Activated T-cell treated with anti-CD3 and anti-CD28 coated beads for 4 hours (primary cell): ENCODE results near the gene ZMIZ2.
"Not testable (repeated sequence)": the region's sequence is repeated elsewhere in the genome, so short reads cannot be mapped to it uniquely, and the experiment has no call there.

Experiments used
- DNase-seq: peaks from one replicate; pipeline ENCODE4 v3.0.0-alpha.2; 2020

Gene ZMIZ2

DNA sequence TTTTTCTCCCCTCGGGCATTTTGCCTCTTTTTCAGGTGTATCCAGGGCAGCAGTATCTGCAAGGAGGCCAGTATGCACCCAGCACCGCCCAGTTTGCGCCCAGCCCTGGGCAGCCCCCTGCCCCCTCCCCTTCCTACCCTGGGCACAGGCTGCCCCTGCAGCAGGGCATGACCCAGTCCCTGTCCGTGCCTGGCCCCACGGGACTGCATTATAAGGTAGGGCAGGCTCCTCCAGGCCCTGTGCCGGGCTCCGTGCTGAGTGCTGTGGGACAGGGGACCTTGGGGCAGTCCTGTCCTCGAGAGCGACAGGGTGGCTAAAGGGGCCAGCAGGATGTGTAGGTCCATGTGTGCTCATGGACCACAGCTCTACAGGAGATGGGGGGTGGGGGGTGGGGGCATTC, 10.6 kb downstream of the ZMIZ2 start:
- DNase-seq, result no peak

DNA sequence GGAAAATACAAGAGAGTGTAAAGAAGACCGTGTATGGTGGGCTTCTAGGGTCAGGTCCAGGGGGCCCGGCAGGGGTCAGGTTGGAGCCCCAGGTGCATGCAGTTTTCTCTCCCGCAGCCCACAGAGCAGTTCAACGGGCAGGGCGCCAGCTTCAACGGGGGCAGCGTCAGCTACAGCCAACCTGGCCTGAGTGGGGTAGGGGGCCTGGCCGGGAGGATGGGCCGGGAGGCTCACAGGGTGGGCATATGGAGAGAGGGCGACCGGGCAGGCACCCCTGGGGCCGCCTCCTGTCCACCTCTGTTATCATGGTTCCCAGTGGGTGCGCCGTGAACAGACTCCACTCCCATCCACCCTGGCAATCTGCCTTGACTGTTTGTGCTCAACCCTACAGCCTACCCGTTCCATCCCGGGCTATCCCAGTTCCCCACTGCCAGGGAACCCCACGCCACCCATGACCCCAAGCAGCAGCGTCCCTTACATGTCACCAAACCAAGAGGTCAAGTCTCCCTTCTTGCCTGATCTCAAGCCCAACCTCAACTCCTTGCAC, 11.5 kb downstream of the ZMIZ2 start:
- no peak for DNase-seq

DNA sequence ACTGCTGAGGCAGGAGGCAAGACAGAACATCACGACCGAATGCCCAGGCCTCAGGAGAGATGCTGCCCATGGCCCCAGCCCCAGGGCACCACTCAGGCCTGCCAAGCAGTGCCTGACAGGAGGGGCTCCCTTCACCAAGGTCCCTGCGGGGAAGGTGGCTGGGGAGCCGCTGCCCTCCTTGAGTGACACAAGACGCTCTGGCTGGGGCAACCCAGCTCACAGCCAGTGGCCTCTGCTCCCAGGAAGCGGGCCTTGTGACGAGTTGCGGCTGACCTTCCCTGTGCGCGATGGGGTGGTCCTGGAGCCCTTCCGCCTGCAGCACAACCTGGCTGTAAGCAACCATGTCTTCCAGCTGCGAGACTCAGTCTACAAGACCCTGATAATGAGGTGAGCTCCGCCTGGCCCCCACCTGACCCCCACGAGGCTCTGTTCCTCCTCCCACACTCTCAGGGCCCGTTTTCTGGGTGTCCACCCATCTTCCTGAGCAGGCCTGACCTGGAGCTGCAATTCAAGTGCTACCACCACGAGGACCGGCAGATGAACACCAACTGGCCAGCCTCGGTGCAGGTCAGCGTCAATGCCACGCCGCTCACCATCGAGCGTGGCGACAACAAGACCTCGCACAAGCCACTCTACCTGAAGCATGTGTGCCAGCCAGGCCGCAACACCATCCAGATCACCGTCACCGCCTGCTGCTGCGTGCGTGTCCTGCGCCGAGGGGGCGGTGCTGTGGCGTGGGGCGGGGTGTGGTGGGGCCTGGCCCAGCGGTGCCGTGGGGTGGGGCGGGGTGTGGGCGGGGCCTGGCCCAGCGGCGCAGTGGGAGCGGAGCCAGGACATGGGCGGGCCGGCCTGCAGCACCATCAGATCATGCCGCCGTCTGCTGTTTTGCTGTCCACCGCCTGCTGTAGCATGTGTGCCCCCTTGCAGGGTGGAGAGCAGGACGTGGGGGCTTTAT, 12.8 kb downstream of the ZMIZ2 start:
- no peak for DNase-seq

DNA sequence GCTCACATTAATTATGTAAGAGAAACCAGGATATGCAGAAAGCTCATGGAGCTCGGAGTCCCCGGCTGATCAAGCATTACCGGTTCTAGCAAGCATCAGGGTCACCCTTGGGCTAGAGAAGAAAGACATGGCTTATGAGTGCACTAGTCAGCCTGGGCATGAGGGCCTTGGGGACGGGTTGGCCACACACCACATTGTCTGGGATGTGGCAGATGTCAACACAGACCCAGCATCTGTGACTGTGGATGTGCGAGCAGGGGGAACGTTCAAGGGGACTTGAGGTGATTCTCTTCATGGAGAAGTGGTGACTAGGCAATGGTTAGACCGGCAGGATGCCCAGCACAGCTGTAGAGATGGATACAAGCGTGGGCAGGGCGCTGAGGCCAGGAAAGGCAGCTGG, 13.7 kb downstream of the ZMIZ2 start:
- DNase-seq, result no peak

DNA sequence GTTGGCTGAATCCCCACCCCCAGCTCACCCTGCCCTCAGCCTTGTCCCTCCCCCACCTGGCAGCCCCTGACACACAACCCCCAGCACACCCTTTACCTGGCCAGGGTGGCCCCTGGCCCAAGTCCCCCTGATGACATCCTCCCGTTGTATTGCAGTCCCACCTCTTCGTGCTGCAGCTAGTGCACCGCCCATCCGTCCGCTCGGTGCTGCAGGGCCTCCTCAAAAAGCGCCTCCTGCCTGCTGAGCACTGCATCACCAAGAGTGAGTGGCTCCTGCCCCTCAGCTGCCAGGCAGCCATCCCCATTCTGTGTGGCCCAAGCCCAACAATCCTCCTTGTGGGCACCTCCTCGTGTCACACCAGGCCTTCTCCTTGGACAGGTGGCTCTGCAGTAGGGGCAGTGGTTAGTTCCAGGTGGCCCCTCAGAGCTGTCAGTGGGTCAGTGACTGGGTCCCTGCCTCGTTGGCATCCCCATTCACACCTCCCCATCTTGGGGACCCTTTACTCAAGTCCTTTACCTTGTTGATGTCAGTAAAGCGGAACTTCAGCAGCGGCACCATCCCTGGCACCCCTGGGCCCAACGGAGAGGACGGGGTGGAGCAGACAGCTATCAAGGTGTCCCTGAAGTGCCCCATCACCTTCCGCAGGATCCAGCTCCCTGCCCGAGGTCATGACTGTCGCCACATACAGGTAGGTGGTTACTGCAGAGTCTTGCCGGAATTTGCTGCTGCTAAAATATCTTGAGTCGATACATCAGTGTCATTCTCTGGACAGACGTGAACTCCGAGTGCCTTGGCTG, 14.3 kb downstream of the ZMIZ2 start:
- no peak for DNase-seq

DNA sequence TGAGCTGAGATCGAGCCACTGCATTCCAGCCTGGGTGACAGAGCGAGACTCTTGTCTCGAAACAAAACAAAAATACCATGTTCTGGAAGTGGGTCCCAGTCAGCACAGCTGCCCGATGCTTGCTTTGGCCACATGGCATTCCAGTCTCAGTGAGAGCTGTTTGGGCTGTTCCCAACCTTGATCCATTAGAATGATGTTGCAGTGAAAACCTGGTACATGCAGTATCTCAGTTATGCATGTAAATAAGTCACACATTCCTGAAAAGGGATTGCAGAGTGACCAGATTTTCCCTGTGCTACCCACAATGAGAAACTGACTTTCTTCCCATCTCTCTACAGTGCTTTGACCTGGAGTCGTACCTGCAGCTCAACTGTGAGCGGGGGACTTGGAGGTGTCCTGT, 15.4 kb downstream of the ZMIZ2 start:
- DNase-seq, result no peak

DNA sequence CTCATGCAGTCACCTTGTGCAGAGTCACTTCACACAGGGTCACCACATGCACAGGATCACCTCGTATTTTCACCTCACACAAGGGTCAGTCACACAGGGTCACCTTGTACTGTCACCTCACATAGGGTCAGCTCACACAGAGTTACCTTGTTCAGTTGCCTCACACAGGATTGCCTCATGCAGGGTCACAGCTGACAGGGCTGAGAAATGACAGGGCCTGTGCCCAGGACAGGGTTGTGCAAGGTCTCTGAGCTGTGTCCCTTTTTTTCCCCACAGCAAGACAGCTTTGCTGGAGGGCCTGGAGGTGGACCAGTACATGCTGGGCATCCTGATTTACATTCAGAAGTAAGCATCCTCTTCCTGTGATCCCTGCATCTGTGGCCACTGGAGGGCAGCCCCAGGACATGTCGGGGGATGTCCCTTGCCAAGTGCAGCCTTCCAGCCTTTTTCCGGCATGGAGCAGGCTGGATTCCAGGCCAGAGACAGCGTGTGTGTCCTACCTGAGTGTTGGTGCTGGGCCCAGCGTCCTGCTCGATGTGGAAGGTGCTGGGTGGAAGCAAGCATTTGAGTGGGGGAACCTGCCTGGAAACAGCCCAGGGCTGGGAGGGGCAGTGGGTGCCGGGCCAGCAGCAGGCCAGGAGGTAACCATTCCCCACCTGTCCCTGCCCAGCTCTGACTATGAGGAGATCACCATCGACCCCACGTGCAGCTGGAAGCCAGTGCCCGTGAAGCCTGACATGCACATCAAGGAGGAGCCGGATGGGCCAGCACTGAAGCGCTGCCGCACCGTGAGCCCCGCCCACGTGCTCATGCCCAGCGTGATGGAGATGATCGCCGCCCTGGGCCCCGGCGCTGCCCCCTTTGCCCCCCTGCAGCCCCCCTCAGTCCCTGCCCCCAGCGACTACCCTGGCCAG, 16.3 kb downstream of the ZMIZ2 start:
- DNase-seq, result no peak

DNA sequence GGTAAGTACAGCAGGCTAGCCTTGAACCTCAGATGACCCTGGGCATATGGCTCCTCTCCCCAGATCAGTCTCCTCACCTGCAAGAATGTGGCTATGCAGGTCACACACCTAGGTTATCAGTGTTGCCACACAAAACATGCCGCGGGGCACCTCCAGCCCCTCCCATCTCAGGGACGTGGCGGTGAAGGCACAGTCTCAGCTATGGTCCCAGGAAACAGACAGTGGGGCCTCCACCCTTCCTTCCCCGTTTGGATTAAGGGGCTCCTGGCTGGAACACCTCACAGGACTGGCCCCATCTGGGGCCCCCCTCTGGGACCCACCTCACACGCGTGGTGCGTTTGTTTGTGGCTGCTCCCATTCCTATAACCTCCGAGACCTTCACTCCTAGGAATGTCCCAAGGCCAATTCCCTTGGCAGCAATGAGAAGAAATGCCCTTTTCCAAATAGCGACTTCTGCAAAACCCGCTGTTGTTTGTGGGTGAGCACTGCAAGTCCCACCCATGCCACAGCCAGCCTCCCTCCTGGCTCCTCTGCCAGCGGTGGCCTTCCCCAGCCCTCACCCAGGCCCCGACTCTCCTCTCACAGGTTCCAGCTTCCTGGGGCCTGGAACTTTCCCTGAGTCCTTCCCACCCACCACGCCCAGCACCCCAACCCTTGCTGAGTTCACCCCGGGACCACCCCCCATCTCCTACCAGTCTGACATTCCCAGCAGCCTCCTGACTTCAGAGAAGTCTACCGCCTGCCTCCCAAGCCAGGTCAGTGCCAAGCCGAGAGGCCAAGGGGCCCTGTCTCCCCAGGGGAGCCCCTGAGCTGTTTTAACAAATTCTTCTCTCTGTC, 17.1 kb downstream of the ZMIZ2 start:
- no peak for DNase-seq

DNA sequence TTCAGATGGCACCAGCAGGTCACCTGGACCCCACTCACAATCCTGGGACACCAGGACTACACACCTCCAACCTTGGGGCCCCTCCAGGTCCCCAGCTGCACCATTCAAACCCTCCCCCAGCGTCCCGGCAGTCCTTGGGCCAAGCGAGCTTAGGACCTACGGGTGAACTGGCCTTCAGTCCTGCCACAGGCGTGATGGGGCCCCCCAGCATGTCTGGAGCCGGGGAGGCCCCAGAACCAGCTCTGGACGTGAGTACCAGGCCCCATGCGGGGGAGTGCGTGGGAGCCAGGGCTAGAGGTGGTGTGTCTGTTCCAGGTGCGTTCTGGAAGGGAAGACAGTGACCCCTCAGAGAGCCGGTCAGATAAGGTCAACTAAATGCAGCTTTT, 17.8 kb downstream of the ZMIZ2 start:
- DNase-seq, result no peak

DNA sequence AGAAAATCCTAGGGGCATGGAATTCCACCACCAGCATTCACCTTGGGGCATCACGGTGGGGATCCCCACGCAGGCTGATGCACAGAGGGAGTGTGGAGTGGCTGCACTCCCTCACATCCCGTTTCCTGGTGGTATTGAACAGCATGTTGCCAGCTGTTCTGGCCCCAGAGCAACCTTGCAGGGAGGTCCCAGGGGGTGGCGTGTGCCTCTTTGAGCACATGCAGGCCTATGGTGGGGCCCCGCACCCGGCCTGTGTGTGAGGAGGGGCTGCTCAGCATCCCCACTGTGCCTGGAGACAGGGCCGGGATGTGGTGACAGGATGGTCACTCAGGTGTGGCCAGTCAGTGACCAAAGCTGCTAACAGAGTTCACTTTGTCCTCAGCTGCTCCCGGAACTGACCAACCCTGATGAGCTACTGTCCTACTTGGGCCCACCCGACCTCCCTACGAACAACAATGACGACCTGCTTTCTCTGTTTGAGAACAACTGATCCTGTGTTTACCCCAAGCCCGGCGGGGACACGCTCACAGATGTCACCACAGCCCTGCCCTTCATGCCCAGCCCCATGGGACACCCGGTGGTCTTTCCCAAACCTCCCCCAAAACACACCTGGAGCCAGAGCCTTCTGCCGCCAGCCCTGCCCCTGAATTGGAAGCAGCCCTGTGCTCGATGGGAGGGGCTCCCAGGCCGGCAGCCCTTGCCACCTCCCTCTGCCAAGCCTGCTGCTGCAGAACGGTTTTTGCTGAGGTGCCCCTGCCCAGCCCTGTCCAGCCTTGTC, 18.7 kb downstream of the ZMIZ2 start:
- no peak for DNase-seq

DNA sequence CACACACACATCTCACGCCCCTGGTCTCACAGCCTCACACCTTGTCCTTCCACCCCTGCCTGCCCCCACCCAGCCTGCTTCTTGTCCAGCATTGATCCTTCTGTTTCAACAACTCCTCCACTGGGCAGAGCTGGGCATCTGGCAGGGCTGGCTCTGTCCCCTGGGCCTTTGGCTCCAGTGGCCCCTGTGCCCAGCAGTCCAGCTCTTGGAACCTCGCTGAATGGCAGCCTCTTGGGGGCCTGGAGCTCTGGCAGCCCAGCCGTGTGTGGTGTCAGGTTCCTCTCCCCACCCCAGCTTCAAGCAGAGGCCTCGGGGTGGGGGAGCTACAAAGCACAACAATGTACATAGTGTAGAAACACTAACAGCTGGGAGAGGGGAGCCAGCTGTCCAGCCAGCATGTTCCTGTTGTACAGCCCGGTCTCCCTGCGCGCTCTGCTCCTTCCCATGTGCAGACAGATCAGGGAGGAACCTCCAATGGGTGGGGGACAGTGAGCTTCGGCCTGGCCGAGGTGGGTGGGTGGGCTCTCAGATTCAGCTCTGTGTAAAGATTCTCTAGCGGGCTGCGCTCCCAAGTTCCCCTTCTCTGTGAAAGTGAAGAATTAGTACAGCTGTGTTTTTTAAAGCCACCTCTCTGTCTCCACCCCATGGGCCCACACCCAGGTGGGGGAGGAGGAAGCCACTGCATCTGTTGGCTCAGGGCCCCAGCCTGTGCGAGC, 19.4 kb downstream of the ZMIZ2 start:
- no peak for DNase-seq

DNA sequence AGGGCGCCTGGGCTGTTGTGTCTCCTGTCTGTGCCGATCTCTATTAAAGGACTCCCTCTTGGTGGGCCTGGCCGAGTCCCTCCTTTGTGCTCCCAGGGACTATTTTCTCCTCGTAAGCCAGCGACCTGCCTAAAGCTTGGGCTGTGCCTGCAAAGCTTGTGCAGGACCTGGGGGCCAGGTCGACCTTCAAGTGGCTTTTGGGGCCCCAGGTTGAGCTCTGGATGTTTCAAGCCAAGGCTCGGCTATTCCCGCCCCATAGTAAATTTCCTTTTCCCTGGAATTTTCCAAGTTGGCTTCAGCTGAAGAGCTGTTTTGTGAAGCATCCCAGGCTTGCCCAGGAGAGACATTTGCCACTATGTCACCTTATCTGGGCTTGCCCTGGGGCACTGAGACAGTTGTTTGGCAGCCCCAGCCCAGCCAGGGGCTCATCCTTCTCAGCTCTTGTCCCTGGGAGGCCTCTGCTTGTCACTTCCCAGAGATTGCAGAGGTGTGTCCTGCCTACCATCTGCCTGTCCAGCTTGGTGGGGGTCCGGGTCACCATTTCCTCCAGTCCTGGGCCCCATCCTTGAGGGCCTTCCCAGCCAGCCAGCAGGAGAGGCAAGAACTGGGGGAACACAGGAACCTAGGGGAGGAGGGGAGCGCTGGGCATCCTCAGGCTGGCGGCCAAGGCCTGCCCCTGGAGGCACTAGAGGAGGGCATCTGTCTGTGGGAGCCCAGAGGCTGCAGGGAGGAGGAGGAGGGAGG, 20.2 kb downstream of the ZMIZ2 start:
- no peak for DNase-seq

DNA sequence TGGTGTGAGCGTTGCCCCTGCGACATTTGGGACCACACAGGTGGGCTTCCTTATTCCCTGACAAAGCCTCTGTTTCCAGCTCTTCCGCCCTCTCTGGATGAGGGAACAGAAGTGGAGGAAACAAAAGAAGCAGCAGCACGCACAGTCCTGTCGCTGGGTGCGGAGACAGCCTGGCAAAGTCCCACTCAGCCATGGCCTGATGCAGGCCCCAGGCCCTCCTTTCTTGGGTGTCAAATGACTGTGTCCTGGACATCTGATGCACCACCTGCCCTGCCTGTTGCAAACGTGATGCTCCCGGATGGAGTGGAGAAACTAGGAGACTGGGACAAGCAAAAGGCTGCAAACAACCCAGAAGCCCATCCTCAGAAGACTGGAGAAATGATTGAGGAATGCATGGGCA, 20.7 kb downstream of the ZMIZ2 start:
- no peak for DNase-seq

DNA sequence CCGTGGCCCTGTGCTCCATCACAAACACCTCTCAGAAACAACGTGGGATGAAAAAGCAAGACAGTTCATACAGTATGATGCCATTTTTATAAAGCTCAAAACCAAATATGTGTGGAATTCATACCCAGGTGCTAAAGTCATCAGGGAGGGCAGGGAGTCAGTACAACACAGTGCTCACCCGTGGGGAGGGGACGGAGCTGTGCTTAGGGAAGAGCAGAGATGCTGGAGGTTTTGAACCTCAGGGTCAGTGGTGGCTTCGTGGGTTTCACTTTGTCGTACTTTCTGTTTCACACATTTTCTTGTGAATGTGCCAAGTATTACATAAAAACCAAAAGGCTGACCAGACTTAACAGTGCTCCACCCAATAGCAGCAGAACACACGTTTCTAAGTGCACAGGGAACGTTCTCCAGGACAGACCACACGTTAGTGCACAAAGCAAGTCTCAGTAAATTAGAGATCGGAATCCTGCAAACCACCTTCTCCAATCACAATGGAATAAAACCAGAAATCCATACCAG, 21.2 kb downstream of the ZMIZ2 start:
- DNase-seq, result no peak

DNA sequence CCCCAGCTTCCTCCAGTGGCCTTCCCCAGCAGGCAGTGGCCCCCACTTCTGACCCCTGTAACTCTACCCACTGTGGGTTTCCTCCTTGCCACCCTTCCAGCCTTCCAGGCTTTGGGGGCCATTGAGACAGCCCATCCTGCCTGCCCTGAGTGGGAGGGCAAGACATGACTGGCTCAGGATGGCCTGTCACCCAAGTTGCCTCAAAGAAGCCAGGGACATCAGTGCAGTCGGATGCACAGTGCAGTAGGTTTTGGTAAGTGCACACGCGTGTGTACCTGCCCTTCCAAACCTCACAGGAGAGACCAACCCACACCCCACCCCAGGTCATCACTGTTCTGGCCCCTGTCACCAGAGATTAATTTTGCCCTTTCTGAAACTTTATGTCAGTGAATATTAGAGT, 22.7 kb downstream of the ZMIZ2 start:
- no peak for DNase-seq

DNA sequence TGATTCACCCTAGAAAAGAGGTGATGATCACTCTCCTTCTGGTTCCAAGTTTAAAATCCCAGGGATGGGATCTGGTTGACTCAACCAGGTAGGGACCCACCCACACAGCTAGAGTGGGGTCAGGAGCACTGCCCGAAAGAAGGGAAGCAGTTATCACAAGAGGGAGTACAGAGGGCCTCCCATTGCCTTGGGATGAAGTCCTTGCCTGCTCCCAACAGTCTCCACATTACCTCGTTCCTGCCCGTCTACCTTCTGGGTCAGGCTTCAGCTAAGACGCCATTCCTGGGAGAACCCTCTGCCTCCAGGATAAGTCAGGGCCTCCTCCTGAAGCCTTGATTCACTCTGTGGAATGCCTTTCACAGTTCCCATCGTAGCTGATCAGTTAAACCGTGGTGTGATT, 23.8 kb downstream of the ZMIZ2 start:
- DNase-seq, result no peak

DNA sequence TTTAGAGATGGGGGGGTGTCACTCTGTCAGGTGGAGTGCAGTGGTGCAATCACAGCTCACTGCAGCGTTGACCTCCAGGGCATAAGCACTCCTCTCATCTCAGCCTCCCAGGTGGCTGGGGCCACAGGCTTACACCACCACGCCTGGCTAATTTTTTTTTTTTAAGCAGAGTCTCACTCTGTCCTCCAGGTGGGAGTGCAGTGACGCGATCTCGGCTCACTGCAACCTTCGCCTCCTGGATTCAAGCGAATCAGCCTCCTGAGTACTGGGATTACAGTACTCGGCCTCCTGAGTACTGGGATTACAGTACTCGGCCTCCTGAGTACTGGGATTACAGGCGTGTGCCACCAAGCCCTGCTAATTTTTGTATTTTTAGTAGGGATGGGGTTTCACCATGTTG, 24.2 kb downstream of the ZMIZ2 start:
- DNase-seq, result no peak

DNA sequence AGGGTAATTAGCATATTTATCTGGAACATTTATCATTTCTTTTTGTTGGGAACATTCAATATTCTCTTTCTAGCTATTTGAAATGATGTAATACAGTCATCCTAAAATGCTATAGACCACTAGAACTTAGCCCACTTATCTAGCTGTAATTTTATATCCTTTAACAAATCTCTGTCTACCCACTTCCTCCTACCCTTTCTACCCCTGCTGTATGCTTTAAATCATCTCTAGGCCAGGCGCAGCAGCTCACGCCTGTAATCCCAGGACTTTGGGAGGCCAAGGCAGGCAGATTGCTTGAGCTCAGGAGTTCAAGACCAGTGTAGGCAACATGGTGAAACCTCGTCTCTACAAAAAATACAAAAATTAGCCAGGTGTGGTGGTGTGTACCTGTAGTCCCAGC, 25.8 kb downstream of the ZMIZ2 start:
- not testable (repeated sequence) for DNase-seq

DNA sequence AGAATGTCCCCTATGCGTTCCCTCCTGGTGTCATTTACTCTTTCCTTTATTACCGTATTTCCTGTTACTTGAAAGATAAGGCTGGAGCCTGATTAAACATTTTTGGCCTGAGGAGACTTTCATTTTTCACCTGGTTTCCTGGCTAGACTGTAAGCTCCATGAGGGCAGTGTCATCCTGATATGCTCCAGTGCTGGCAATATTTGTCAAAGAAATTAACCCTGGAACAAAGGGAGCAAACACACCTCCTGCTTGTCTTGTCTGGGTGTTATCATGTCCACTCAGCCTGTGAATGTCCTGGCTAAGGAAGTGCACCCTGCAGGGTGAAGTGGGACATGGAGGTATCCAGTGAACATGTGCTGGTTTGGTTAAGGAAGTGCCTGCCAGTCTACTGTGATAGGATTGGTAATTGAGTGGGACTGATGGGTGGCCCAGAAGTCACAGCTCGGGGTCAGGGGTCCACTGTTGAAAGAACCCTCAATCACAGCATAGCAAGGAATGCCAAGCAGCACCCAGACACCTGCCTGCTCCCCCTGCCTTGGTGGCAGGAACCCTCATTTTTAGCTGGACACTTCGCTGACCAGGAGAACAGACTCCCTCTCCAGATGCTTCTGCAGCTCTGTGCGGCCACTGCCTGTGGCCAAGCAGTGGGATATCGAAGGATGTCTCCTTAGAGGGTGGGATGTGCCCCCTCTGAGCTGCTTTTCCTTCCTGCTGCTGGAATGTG, 26.9 kb downstream of the ZMIZ2 start:
- no peak for DNase-seq
